ENCODE results near the gene FAF2.
"Not testable (repeated sequence)": the region's sequence is repeated elsewhere in the genome, so short reads cannot be mapped to it uniquely, and the experiment has no call there.

The FAF2 gene

GRCh38 chr5:176418251-176418650, 29.9 kb upstream of the FAF2 start:
- no peak for DNase-seq (ENCODE audit: low spot score)

- no peak for DNase-seq (ENCODE audit: low spot score)
These were observed 28.1 kb upstream of the FAF2 start for GRCh38 chr5:176420086-176420485.

- no peak for DNase-seq (ENCODE audit: low spot score)
These were observed 27.1 kb upstream of the FAF2 start for GRCh38 chr5:176420972-176421544.

GRCh38 chr5:176424181-176424580, 24.0 kb upstream of the FAF2 start:
- no peak for DNase-seq (ENCODE audit: low spot score)

- DNase-seq (ENCODE audit: low spot score), result no peak
These were observed 23.0 kb upstream of the FAF2 start for GRCh38 chr5:176425138-176425537.

- no peak for DNase-seq (ENCODE audit: low spot score)
These were observed 22.4 kb upstream of the FAF2 start for GRCh38 chr5:176425791-176426190.

- no peak for DNase-seq (ENCODE audit: low spot score)
These were observed 21.3 kb upstream of the FAF2 start for GRCh38 chr5:176426876-176427275.

GRCh38 chr5:176427971-176428370, 20.2 kb upstream of the FAF2 start:
- DNase-seq (ENCODE audit: low spot score), result no peak

GRCh38 chr5:176429972-176430371, 18.2 kb upstream of the FAF2 start:
- no peak for DNase-seq (ENCODE audit: low spot score)

GRCh38 chr5:176432707-176433106, 15.5 kb upstream of the FAF2 start:
- DNase-seq (ENCODE audit: low spot score), result no peak

- DNase-seq (ENCODE audit: low spot score), result no peak
These were observed 11.5 kb upstream of the FAF2 start for GRCh38 chr5:176436656-176437055.

- DNase-seq (ENCODE audit: low spot score), result no peak
These were observed 9.0 kb upstream of the FAF2 start for GRCh38 chr5:176438959-176439757.

- no peak for DNase-seq (ENCODE audit: low spot score)
These were observed 7.1 kb upstream of the FAF2 start for GRCh38 chr5:176440927-176441706.

GRCh38 chr5:176441921-176442323, 6.3 kb upstream of the FAF2 start:
- DNase-seq (ENCODE audit: low spot score), result no peak

GRCh38 chr5:176442911-176443310, 5.3 kb upstream of the FAF2 start:
- DNase-seq (ENCODE audit: low spot score), result not testable (repeated sequence)

- no peak for DNase-seq (ENCODE audit: low spot score)
These were observed 3.4 kb upstream of the FAF2 start for GRCh38 chr5:176444742-176445141.

- no peak for DNase-seq (ENCODE audit: low spot score)
These were observed 2.0 kb upstream of the FAF2 start for GRCh38 chr5:176446028-176446665.

GRCh38 chr5:176446884-176447590, 1.1 kb upstream of the FAF2 start:
- DNase-seq (ENCODE audit: low spot score), result peak; percentile 2

GRCh38 chr5:176447591-176447977, 601 bp upstream of the FAF2 start:
- DNase-seq (ENCODE audit: low spot score), result no peak

- DNase-seq (ENCODE audit: low spot score), result no peak
These were observed 1.9 kb downstream of the FAF2 start for GRCh38 chr5:176450077-176450476.

GRCh38 chr5:176454724-176455394, 6.7 kb downstream of the FAF2 start:
- no peak for DNase-seq (ENCODE audit: low spot score)
